ENCODE data around the gene FAM184B.

DNA sequence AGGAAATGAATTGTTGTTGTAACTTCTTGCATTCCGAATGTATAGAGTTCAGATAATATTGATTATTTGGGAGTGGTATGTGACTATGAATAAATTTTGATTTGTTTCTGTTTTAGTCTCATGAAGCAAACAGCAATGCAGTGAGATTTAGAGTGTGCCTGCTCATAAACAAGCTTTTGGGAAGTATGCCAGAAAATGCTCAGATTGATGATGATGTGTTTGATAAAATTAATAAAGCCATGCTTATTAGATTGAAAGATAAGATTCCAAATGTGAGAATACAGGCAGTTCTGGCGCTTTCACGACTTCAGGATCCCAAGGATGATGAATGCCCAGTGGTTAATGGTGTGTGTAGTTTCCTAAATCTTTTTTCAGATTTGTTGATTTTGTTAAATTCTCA lies 31.4 kb upstream of the FAM184B start:
- TF ChIP-seq CTCF (IDR thresholded peaks at IDR 0.05) (no peak), POLR2A (IDR thresholded peaks at IDR 0.05) (no peak), POLR2AphosphoS5 (IDR thresholded peaks at IDR 0.05; ENCODE audit: insufficient read depth in 1 of 2, low read depth in 1 of 2) (no peak)

Measured in vagina (tissue), 2 donors.